ENCODE results near the gene AFF3. TPM values are rescaled to one million over a fixed set of nuclear protein-coding genes. Genes with fewer than 3 reads are reported as not detected.

The AFF3 gene
- total RNA-seq, 6 experiments from 2014 or later, result 1.3 to 7.3 (median 6.4) TPM

DNA sequence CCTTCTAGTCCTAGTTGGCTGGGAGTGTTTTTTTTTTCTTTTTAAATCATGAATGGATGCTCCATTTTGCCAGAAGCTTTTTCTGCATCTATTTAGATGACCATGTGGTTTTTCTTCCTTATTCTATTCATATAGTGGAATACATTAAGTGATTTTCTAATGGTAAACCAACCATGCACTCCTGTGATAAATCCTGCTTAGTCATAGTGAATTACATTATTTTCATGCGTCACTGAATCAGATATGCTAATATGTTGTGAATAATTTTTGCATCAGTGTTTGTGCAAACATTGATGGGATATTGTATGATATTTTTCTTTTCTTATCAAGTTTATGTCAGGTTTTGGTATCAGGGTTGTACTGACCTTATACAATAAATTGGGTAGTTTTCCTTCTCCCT lies 423.3 kb downstream of the AFF3 start:
- Histone ChIP-seq H3K36me3 (no peaks in the 10 kb centered on the region), H3K27ac (no peak overlapping the region), H3K4me3 (no peak overlapping the region), H3K9me3 (no peaks in the 10 kb centered on the region), H3K4me1 (no peaks in the 10 kb centered on the region), H3K27me3 (no peaks in the 10 kb centered on the region)
- no peak for DNase-seq
- ATAC-seq, result no peak
- intact Hi-C loops (cut with DNase I), result no loop called here
- 90% methylated on average over 1 of the region's 1 CpG for WGBS (ENCODE audit: insufficient coverage, low coverage, low lambda C conversion rate, missing lambda C conversion rate)
- TF ChIP-seq, protein P1, sequence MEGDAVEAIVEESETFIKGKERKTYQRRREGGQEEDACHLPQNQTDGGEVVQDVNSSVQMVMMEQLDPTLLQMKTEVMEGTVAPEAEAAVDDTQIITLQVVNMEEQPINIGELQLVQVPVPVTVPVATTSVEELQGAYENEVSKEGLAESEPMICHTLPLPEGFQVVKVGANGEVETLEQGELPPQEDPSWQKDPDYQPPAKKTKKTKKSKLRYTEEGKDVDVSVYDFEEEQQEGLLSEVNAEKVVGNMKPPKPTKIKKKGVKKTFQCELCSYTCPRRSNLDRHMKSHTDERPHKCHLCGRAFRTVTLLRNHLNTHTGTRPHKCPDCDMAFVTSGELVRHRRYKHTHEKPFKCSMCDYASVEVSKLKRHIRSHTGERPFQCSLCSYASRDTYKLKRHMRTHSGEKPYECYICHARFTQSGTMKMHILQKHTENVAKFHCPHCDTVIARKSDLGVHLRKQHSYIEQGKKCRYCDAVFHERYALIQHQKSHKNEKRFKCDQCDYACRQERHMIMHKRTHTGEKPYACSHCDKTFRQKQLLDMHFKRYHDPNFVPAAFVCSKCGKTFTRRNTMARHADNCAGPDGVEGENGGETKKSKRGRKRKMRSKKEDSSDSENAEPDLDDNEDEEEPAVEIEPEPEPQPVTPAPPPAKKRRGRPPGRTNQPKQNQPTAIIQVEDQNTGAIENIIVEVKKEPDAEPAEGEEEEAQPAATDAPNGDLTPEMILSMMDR (IDR thresholded peaks at IDR 0.05), result no peak
- no peak for TF ChIP-seq POLR2A (IDR thresholded peaks at IDR 0.05)

DNA sequence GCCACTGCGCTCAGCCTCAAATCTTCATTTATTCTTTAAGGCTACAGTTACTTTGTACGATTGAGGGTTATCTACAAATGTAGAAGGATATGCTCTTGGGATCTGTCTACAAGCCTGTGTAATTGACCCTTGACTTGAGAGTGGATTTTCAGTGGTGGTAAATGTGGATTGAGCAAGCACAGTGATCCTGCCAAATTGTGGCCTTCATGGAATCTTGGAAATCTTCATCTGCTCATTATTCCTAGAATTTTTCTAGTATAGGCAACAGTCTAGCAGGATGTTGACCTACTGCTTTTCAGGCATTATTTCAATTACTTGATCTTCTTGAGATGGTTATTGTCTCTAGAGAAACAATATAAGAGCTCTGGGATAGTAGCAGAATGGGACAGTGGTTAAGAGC lies 426.4 kb downstream of the AFF3 start:
- WGBS (ENCODE audit: insufficient coverage, low coverage, low lambda C conversion rate, missing lambda C conversion rate), result 78% methylated on average over 2 of the region's 2 CpGs
- no peak overlapping the region for H3K27ac ChIP-seq
- no peaks in the 10 kb centered on the region for H3K9me3 ChIP-seq
- intact Hi-C loops (cut with DNase I), result no loop called here
- no peaks in the 10 kb centered on the region for H3K36me3 ChIP-seq
- ATAC-seq (peak in 2 of 4 donors; percentile 36 to 63), DNase-seq (no peak)
- TF ChIP-seq, protein P1 (IDR thresholded peaks at IDR 0.05), result no peak
- TF ChIP-seq POLR2A (IDR thresholded peaks at IDR 0.05), result no peak
- no peaks in the 10 kb centered on the region for H3K27me3 ChIP-seq
- H3K4me3 ChIP-seq, result no peak overlapping the region
- no peaks in the 10 kb centered on the region for H3K4me1 ChIP-seq

DNA sequence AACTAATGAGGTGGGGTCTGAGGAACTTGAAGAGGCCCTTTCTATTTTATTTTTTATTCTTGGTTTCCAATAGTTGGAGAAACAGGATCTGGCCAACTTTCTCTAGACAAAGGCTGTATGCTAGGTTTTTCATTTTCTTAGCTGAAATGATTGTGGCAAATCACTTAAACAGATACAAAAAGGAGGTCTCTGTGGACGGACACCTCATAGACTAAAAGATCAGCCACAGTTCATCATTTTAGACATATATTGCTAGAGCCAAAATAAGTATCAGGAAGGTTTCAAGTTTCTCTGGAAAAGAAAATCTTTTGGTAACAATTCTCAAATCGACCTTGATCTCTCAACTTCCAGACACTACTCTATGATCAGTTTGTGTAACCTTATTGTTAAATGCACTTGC lies 428.0 kb downstream of the AFF3 start:
- 72% methylated on average over 2 of the region's 2 CpGs for WGBS (ENCODE audit: insufficient coverage, low coverage, low lambda C conversion rate, missing lambda C conversion rate)
- ATAC-seq, result no peak
- intact Hi-C loops (cut with DNase I), result no loop called here

DNA sequence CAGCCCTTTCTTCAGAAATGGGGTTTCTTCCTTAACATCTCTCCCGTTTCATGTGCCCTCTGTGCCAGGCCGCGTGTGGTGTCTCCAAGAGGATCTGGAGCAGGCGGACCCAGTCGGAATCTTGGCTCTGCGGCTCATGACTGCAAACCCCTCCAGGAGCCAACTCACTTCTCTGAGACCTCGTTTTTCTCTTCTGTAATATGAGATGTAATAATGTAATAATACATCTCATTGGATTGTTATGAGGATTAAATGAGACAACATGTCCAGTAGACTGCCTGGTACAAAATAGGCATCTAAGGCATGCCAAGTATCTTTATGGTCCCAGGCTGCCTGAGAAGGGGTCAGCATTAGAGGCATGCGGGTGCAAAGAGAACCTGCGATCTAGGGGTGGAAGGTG lies 431.2 kb downstream of the AFF3 start:
- 84% methylated on average over 7 of the region's 9 CpGs for WGBS (ENCODE audit: insufficient coverage, low coverage, low lambda C conversion rate, missing lambda C conversion rate)

More for the DNA sequence above, 428.0 kb downstream of the AFF3 start:
- H3K9me3 ChIP-seq, result no peaks in the 10 kb centered on the region
- no peaks in the 10 kb centered on the region for H3K27me3 ChIP-seq
- no peak for TF ChIP-seq POLR2A (IDR thresholded peaks at IDR 0.05)
- TF ChIP-seq, protein P1 (IDR thresholded peaks at IDR 0.05), result no peak
- DNase-seq, result no peak
- H3K27ac ChIP-seq, result no peak overlapping the region
- H3K4me3 ChIP-seq, result no peak overlapping the region
- no peaks in the 10 kb centered on the region for H3K4me1 ChIP-seq
- no peaks in the 10 kb centered on the region for H3K36me3 ChIP-seq

More for the DNA sequence above, 431.2 kb downstream of the AFF3 start:
- DNase-seq (no peak), ATAC-seq (no peak)
- Histone ChIP-seq H3K36me3 (no peaks in the 10 kb centered on the region), H3K9me3 (no peaks in the 10 kb centered on the region), H3K27me3 (no peaks in the 10 kb centered on the region), H3K4me1 (no peaks in the 10 kb centered on the region), H3K27ac (no peak overlapping the region), H3K4me3 (no peak overlapping the region)
- TF ChIP-seq, protein P1 (IDR thresholded peaks at IDR 0.05), result no peak
- no peak for TF ChIP-seq POLR2A (IDR thresholded peaks at IDR 0.05)
- intact Hi-C loops (cut with DNase I), result no loop called here

Data from right lobe of liver (tissue), 6 donors.